SK-N-SH (cell line): ENCODE measurements around the gene MYO1E. TPM values are rescaled to one million over a fixed set of nuclear protein-coding genes. Genes with fewer than 3 reads are reported as not detected.

ENCODE experiments used
- CTCF ChIA-PET: fragments of 300-600, 350-600 bp; formaldehyde crosslinking; extraction: SDS; loops from one replicate; lab custom pipeline; 2021; lab: Yijun Ruan, JAX
- POLR2A ChIA-PET: fragments of 350-600 bp; sonication (Branson Sonifier 250); formaldehyde crosslinking; extraction: SDS; loops from one replicate; lab custom pipeline; 2020; ENCODE audit warnings: antibody characterized with exemption, inconsistent platforms; lab: Yijun Ruan, JAX
- DNase-seq: peaks from one replicate; pipeline ENCODE4 v3.0.0; 2012
- H2AFZ ChIP-seq: fragments of 200-600 bp; sonication (generic); 2 replicates; pipeline ENCODE4 v1.8.1; 2016; ENCODE audit warnings: antibody characterized with exemption, mild to moderate bottlenecking, low read depth
- H3F3A ChIP-seq: fragments of 200-600 bp; sonication (generic); replicated peaks from 2 replicates; pipeline ENCODE3; 2016; ENCODE audit warnings: antibody characterized with exemption, mild to moderate bottlenecking; ENCODE audit not compliant: insufficient read depth
- H3K27ac ChIP-seq, 2 experiments: fragments of 200-500 bp in 1 of 2; fragments of 200-600 bp in 1 of 2; sonication (Bioruptor generic) in 1 of 2; sonication (generic), shearing (Covaris generic) in 1 of 2; 2 replicates each; pipeline versions ENCODE4 v1.5.1 to v1.6.1; 2014 to 2016; ENCODE audit warnings: low read depth in 2 of 2, inconsistent platforms in 1 of 2, low read length in 1 of 2, mild to moderate bottlenecking in 1 of 2, mixed read lengths in 1 of 2
- H3K27me3 ChIP-seq: fragments of 200-600 bp; sonication (generic), shearing (Covaris generic); 2 replicates; pipeline ENCODE4 v1.6.1; 2016; ENCODE audit warnings: mixed run types; ENCODE audit not compliant: insufficient read depth
- H3K36me3 ChIP-seq, 2 experiments: fragments of 200-500 bp in 1 of 2; fragments of 200-600 bp in 1 of 2; sonication (Bioruptor generic) in 1 of 2; sonication (generic) in 1 of 2; replicated peaks in 1 of 2; 2 replicates each; pipeline versions ENCODE3 to v1.5.1; 2014 to 2016; ENCODE audit warnings: low read length in 1 of 2, mild to moderate bottlenecking in 1 of 2; ENCODE audit not compliant: insufficient read depth in 2 of 2, control insufficient read depth in 1 of 2
- H3K4me1 ChIP-seq, 2 experiments: fragments of 200-500 bp in 1 of 2; fragments of 200-600 bp in 1 of 2; sonication (Bioruptor generic) in 1 of 2; sonication (generic), shearing (Covaris generic) in 1 of 2; 2 replicates each; pipeline versions ENCODE4 v1.5.1 to v1.6.1; 2014 to 2016; ENCODE audit warnings: low read depth in 1 of 2, low read length in 1 of 2, mixed run types in 1 of 2; ENCODE audit not compliant: insufficient read depth in 2 of 2, control insufficient read depth in 1 of 2
- H3K4me2 ChIP-seq: fragments of 200-600 bp; sonication (generic), shearing (Covaris generic); 2 replicates; pipeline ENCODE4 v1.6.1; 2017; ENCODE audit warnings: mixed run types
- H3K4me3 ChIP-seq, 2 experiments: fragments of 200-500 bp in 1 of 2; fragments of 200-600 bp in 1 of 2; sonication (Bioruptor generic) in 1 of 2; sonication (generic), shearing (Covaris generic) in 1 of 2; 2 replicates each; pipeline versions ENCODE4 v1.5.1 to v1.8.1; 2014 to 2016; ENCODE audit warnings: low read depth in 2 of 2, inconsistent platforms in 1 of 2, low read length in 1 of 2, mild to moderate bottlenecking in 1 of 2, mixed read lengths in 1 of 2, moderate library complexity in 1 of 2
- H3K79me2 ChIP-seq: fragments of 200-600 bp; sonication (generic); 2 replicates; pipeline ENCODE4 v1.8.1; 2017; ENCODE audit warnings: mild to moderate bottlenecking; ENCODE audit not compliant: insufficient read depth
- H3K9ac ChIP-seq: fragments of 200-600 bp; sonication (generic); 2 replicates; pipeline ENCODE4 v1.6.1; 2017; ENCODE audit warnings: mixed run types
- H3K9me2 ChIP-seq: fragments of 200-600 bp; sonication (generic); 2 replicates; pipeline ENCODE4 v1.6.1; 2017; ENCODE audit warnings: mixed run types
- H3K9me3 ChIP-seq: fragments of 200-600 bp; sonication (generic); 2 replicates; pipeline ENCODE4 v1.6.1; 2017; ENCODE audit warnings: mixed run types, mild to moderate bottlenecking, moderate library complexity
- H4K20me1 ChIP-seq: fragments of 200-600 bp; sonication (generic); 2 replicates; pipeline ENCODE4 v1.6.1; 2017; ENCODE audit warnings: mild to moderate bottlenecking, mixed run types; ENCODE audit not compliant: insufficient read depth
- CHD2 ChIP-seq: fragments of 150-350 bp; IDR thresholded peaks from 2 replicates; pipeline ENCODE4 v1.6.1; 2018; ENCODE audit warnings: low read length; ENCODE audit not compliant: partially characterized antibody
- ELF1 ChIP-seq: IDR thresholded peaks from 2 replicates; pipeline ENCODE4 v1.4.0; 2012
- EP300 ChIP-seq, 2 experiments: IDR thresholded peaks; 2 replicates each; pipeline versions ENCODE4 v1.4.0 to v1.6.1; 2012; ENCODE audit warnings: borderline replicate concordance in 1 of 2, low read depth in 1 of 2, low read length in 1 of 2
- GABPA ChIP-seq: IDR thresholded peaks from 2 replicates; pipeline ENCODE4 v1.4.0; 2012; ENCODE audit warnings: low read depth, mild to moderate bottlenecking
- JUND ChIP-seq: IDR thresholded peaks from 2 replicates; pipeline ENCODE4 v1.4.0; 2012
- MXI1 ChIP-seq: IDR thresholded peaks from 2 replicates; pipeline ENCODE4 v1.6.1; 2012; ENCODE audit warnings: mild to moderate bottlenecking, low read depth, low read length, improper control_type of control experiment
- NRF1 ChIP-seq: IDR thresholded peaks from 2 replicates; pipeline ENCODE4 v1.6.1; 2012; ENCODE audit warnings: low read depth, mild to moderate bottlenecking, low read length
- POLR2AphosphoS5 ChIP-seq: IDR thresholded peaks from 2 replicates; pipeline ENCODE4 v1.6.1; 2012; ENCODE audit warnings: low read depth, low read length
- SMC3 ChIP-seq: IDR thresholded peaks from 2 replicates; pipeline ENCODE4 v1.6.1; 2012; ENCODE audit warnings: low read depth, low read length, improper control_type of control experiment
- TAF1 ChIP-seq: IDR thresholded peaks from 2 replicates; pipeline ENCODE4 v1.6.1; 2012; ENCODE audit warnings: low read depth, mild to moderate bottlenecking, low read length, moderate library complexity, borderline replicate concordance
- TCF12 ChIP-seq: IDR thresholded peaks from 2 replicates; pipeline ENCODE4 v1.4.0; 2012
- USF1 ChIP-seq: IDR thresholded peaks from 2 replicates; pipeline ENCODE4 v1.4.0; 2012; ENCODE audit warnings: low read depth, borderline replicate concordance
- WGBS: methylation state at CpG from one replicate; pipeline ENCODE4 v1.1.6; 2017; ENCODE audit warnings: low lambda C conversion rate; 5-methylcytosine and 5-hydroxymethylcytosine counted together
- polyA plus RNA-seq, 3 experiments: library from polyadenylated mRNA; depleted of rRNA; stranded (reverse); fragments of >200 nt; gene quantifications; 2 replicates each; pipeline ENCODE4 v1.2.3, GENCODE V29; 2012
- TF ChIP-seq, protein P1 (sequence below): IDR thresholded peaks from 2 replicates; pipeline ENCODE4 v1.6.1; 2012; ENCODE audit warnings: mild to moderate bottlenecking, low read depth, low read length, moderate library complexity
- TF ChIP-seq, protein P2 (sequence below): IDR thresholded peaks from 2 replicates; pipeline ENCODE4 v1.4.0; 2012; ENCODE audit warnings: low read depth

Gene MYO1E
- polyA plus RNA-seq, 1 of the 3 experiments (the other 2 are of a cell fraction) = 9.7 TPM

GRCh38 chr15:59289574-59289973 lies 83.1 kb downstream of the MYO1E start (continued):
- TF ChIP-seq, protein P1, sequence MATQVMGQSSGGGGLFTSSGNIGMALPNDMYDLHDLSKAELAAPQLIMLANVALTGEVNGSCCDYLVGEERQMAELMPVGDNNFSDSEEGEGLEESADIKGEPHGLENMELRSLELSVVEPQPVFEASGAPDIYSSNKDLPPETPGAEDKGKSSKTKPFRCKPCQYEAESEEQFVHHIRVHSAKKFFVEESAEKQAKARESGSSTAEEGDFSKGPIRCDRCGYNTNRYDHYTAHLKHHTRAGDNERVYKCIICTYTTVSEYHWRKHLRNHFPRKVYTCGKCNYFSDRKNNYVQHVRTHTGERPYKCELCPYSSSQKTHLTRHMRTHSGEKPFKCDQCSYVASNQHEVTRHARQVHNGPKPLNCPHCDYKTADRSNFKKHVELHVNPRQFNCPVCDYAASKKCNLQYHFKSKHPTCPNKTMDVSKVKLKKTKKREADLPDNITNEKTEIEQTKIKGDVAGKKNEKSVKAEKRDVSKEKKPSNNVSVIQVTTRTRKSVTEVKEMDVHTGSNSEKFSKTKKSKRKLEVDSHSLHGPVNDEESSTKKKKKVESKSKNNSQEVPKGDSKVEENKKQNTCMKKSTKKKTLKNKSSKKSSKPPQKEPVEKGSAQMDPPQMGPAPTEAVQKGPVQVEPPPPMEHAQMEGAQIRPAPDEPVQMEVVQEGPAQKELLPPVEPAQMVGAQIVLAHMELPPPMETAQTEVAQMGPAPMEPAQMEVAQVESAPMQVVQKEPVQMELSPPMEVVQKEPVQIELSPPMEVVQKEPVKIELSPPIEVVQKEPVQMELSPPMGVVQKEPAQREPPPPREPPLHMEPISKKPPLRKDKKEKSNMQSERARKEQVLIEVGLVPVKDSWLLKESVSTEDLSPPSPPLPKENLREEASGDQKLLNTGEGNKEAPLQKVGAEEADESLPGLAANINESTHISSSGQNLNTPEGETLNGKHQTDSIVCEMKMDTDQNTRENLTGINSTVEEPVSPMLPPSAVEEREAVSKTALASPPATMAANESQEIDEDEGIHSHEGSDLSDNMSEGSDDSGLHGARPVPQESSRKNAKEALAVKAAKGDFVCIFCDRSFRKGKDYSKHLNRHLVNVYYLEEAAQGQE = no peak
- TF ChIP-seq, all 33 proteins: peak for 0

DNA sequence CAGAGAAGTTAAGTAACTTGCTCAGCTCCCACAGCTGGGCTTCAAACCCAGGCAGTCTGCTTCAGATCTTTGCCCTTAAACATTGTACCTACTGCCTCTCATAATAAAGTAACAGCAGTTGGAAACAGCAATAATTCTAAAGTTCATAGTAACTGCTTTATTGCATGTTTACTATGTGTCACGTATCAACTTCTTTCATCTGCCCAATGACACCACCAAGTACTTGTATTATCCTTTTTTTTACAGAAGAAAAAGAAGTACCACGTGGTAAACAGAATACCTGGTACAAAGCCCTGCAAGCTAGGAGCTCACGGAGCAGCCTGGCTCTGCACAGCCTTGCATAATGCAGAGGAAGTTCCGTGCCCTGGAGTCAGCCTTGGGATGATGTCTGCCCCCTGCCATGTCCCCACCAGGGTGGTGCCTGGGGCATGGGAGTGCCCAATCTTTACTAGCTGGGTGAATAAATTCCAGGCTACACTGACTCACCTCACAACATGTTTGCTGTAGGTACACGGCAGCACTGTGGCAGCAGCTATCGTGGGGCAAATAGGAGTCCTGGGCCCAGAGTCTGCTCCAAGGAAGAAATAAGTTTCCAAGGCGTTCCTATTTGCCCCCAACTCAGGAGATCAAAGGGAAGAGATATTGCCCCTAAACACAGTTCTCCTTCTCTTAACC lies 88.8 kb downstream of the MYO1E start:
- POLR2A ChIA-PET = no interaction called here
- no peak overlapping the region for H3K4me3 ChIP-seq
- peaks cover 6% of the 10 kb centered on the region for H3F3A ChIP-seq
- WGBS = 64% methylated on average over 5 of the region's 7 CpGs
- peaks cover 0 to 4% of the 10 kb centered on the region in 2 experiments; a peak in 1 of 4 replicates for H3K4me1 ChIP-seq
- no peak overlapping the region for H3K9ac ChIP-seq
- no peaks in the 10 kb centered on the region for H4K20me1 ChIP-seq
- H3K27ac ChIP-seq = no peak overlapping the region
- no peak overlapping the region for H2AFZ ChIP-seq
- H3K9me2 ChIP-seq = no peaks in the 10 kb centered on the region
- H3K9me3 ChIP-seq = no peaks in the 10 kb centered on the region
- CTCF ChIA-PET = no interaction called here
- no peak for DNase-seq
- no peak overlapping the region for H3K4me2 ChIP-seq
- peaks cover 21% of the 10 kb centered on the region for H3K79me2 ChIP-seq
- no peaks in the 10 kb centered on the region for H3K36me3 ChIP-seq
- TF ChIP-seq ELF1 (no peak), JUND (no peak), TCF12 (no peak), SMC3 (no peak), TAF1 (no peak), POLR2AphosphoS5 (no peak), GABPA (no peak), MXI1 (no peak), NRF1 (no peak), CHD2 (no peak), EP300 (IDR thresholded peaks at IDR 0.05; ENCODE audit: borderline replicate concordance in 1 of 2, low read depth in 1 of 2, low read length in 1 of 2) (no peak), USF1 (no peak)
- TF ChIP-seq, protein P1 = no peak
- TF ChIP-seq, protein P2, sequence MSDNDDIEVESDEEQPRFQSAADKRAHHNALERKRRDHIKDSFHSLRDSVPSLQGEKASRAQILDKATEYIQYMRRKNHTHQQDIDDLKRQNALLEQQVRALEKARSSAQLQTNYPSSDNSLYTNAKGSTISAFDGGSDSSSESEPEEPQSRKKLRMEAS = no peak
- H3K27me3 ChIP-seq = no peaks in the 10 kb centered on the region
